Liver (tissue), 9 donors: ENCODE measurements around the gene GHR. TPM values are rescaled to one million over a fixed set of nuclear protein-coding genes. Genes with fewer than 3 reads are reported as not detected.

Experiments used
- DNase-seq: peaks from one replicate; pipeline ENCODE4 v3.0.0-alpha.2; 2017; ENCODE audit warnings: low spot score
- H3K27ac ChIP-seq, 2 donors: one replicate each; pipeline ENCODE4 v1.7.0; 2013; ENCODE audit warnings: inconsistent platforms in 2 of 2, low read length in 2 of 2, control low read depth in 1 of 2, low read depth in 1 of 2, mild to moderate bottlenecking in 1 of 2
- H3K27me3 ChIP-seq, 4 donors: one replicate each; pipeline versions ENCODE4 v1.6.1 to v1.7.0; 2013; ENCODE audit warnings: low read length in 3 of 4, inconsistent platforms in 1 of 4, mild to moderate bottlenecking in 1 of 4, moderate library complexity in 1 of 4; ENCODE audit not compliant: control insufficient read depth in 4 of 4, insufficient read depth in 4 of 4
- H3K36me3 ChIP-seq, 4 donors: one replicate each; pipeline versions ENCODE4 v1.6.1 to v1.7.0; 2013; ENCODE audit warnings: low read length in 3 of 4, mild to moderate bottlenecking in 3 of 4, low read depth in 1 of 4, moderate library complexity in 1 of 4; ENCODE audit not compliant: control insufficient read depth in 4 of 4, insufficient read depth in 3 of 4
- H3K4me1 ChIP-seq, 4 donors: one replicate each; pipeline versions ENCODE4 v1.6.1 to v1.7.0; 2013; ENCODE audit warnings: low read length in 3 of 4, mild to moderate bottlenecking in 3 of 4, moderate library complexity in 1 of 4; ENCODE audit not compliant: control insufficient read depth in 4 of 4, insufficient read depth in 4 of 4
- H3K4me3 ChIP-seq, 3 donors: one replicate each; pipeline versions ENCODE4 v1.6.1 to v1.7.0; 2013; ENCODE audit warnings: low read length in 3 of 3, control low read depth in 1 of 3, low read depth in 1 of 3, mild to moderate bottlenecking in 1 of 3
- H3K9ac ChIP-seq, 2 donors: one replicate each; pipeline ENCODE4 v1.7.0; 2013; ENCODE audit warnings: low read length in 2 of 2, mild to moderate bottlenecking in 2 of 2, moderate library complexity in 2 of 2, control low read depth in 1 of 2, low read depth in 1 of 2
- H3K9me3 ChIP-seq, 4 donors: one replicate each; pipeline versions ENCODE4 v1.6.1 to v1.7.0; 2013; ENCODE audit warnings: low read length in 3 of 4; ENCODE audit not compliant: control insufficient read depth in 4 of 4
- FOXA1 ChIP-seq: IDR thresholded peaks from 2 replicates; pipeline ENCODE4 v1.6.1; 2016; ENCODE audit warnings: antibody characterized with exemption
- FOXA2 ChIP-seq: IDR thresholded peaks from 2 replicates; pipeline ENCODE4 v1.6.1; 2016; ENCODE audit warnings: antibody characterized with exemption
- GABPA ChIP-seq, 2 donors: IDR thresholded peaks in 1 of 2; conservative IDR thresholded peaks in 1 of 2; 2 replicates each; pipeline ENCODE4 v1.6.1; 2016; ENCODE audit warnings: antibody characterized with exemption in 2 of 2, mild to moderate bottlenecking in 1 of 2, moderate library complexity in 1 of 2
- HNF4A ChIP-seq, 2 donors: conservative IDR thresholded peaks; 2 replicates each; pipeline ENCODE4 v1.6.1; 2016; ENCODE audit warnings: antibody characterized with exemption in 2 of 2, mild to moderate bottlenecking in 2 of 2
- JUND ChIP-seq, 2 donors: IDR thresholded peaks; 2 replicates each; pipeline ENCODE4 v1.6.1; 2016; ENCODE audit warnings: antibody characterized with exemption in 2 of 2
- NR2F2 ChIP-seq: IDR thresholded peaks from 2 replicates; pipeline ENCODE4 v1.6.1; 2016; ENCODE audit warnings: antibody characterized with exemption
- REST ChIP-seq: IDR thresholded peaks from 2 replicates; pipeline ENCODE4 v1.6.1; 2016; ENCODE audit warnings: antibody characterized with exemption, mild to moderate bottlenecking
- RXRA ChIP-seq, 2 donors: IDR thresholded peaks; 2 replicates each; pipeline ENCODE4 v1.6.1; 2017 to 2018; ENCODE audit warnings: antibody characterized with exemption in 2 of 2, mild to moderate bottlenecking in 1 of 2
- WGBS: extraction: QIAGEN DNeasy Blood & Tissue Kit; methylation state at CpG from one replicate; pipeline ENCODE4 v1.1.7; 2013; 5-methylcytosine and 5-hydroxymethylcytosine counted together
- polyA plus RNA-seq, 2 donors: library from polyadenylated mRNA; stranded (reverse) in 1 of 2; unstranded in 1 of 2; fragments of 200-250 nt in 1 of 2; fragments of >200 nt in 1 of 2; fragmentation: Nextera tagmentation in 1 of 2; extraction: Ambion mirVana in 1 of 2; gene quantifications; one replicate each; pipeline versions ENCODE4 v1.2.1 to v1.2.3, GENCODE V29; 2013 to 2015
- total RNA-seq, 2 donors: library from RNA; depleted of rRNA; stranded (reverse); fragments of >200 nt; gene quantifications; one replicate each; pipeline ENCODE4 v1.2.3, GENCODE V29; 2014
- TF ChIP-seq, protein P1 (sequence below): IDR thresholded peaks from 2 replicates; pipeline ENCODE4 v1.6.1; 2016; ENCODE audit warnings: antibody characterized with exemption
- donor health status: healthy.
- donor health status: healthy.
- donor health status: healthy.
- donor health status: healthy.
- donor health status: healthy.

GHR gene
- total and polyA plus RNA-seq, 4 donors = 6.6 to 104 (median 20.9) TPM

DNA sequence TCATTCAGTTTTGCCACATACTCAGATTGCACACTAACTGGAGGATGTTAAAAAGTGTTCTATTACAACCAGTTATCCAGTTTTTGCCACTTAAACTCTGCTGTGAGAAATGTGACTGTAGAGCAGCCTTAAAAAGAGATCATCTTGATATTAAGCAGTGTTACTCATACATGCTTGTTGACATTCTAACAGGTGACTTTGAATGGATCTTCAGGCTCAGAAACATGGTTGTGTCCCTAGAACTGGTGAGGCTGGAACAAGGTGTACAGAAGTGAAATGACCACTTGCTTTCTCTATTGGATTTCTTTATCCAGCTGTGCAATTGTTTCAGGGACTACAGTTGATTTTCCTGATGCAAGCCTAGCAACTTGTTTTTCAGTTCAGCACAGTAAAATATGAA is 167.3 kb downstream of the GHR start:
- Histone ChIP-seq H3K4me3 (no peak overlapping the region), H3K9ac (no peak overlapping the region), H3K9me3 (no peaks in the 10 kb centered on the region), H3K4me1 (peaks cover 5 to 50% (median 38%) of the 10 kb centered on the region in 4 donors), H3K27me3 (no peaks in the 10 kb centered on the region), H3K27ac (no peak overlapping the region), H3K36me3 (peaks cover 0 to 9% (median 0%) of the 10 kb centered on the region in 4 donors)
- no peak for DNase-seq
- TF ChIP-seq FOXA2 = peak; percentile 48
- no peak for TF ChIP-seq HNF4A (conservative IDR thresholded peaks at IDR 0.05)
- no peak for TF ChIP-seq GABPA (IDR thresholded peaks at IDR 0.05 in 1 of 2, conservative IDR thresholded peaks at IDR 0.05 in 1 of 2)
- no peak for TF ChIP-seq NR2F2

GRCh38 chr5:42591015-42591414 is 167.8 kb downstream of the GHR start:
- H3K36me3 ChIP-seq = peaks cover 0 to 9% (median 0%) of the 10 kb centered on the region in 4 donors
- H3K4me3 ChIP-seq = no peak overlapping the region
- TF ChIP-seq FOXA1 = no peak
- TF ChIP-seq JUND (IDR thresholded peaks at IDR 0.05) = no peak
- peak in 1 of 2 donors; percentile 26 for TF ChIP-seq RXRA (IDR thresholded peaks at IDR 0.05)
- TF ChIP-seq NR2F2 = peak; percentile 79
- H3K4me1 ChIP-seq = peaks cover 5 to 51% (median 37%) of the 10 kb centered on the region in 4 donors
- H3K27ac ChIP-seq = no peak overlapping the region
- no peak for DNase-seq
- H3K27me3 ChIP-seq = no peaks in the 10 kb centered on the region
- H3K9me3 ChIP-seq = no peaks in the 10 kb centered on the region
- H3K9ac ChIP-seq = no peak overlapping the region
- WGBS = 22% methylated on average over 7 of the region's 7 CpGs

DNA sequence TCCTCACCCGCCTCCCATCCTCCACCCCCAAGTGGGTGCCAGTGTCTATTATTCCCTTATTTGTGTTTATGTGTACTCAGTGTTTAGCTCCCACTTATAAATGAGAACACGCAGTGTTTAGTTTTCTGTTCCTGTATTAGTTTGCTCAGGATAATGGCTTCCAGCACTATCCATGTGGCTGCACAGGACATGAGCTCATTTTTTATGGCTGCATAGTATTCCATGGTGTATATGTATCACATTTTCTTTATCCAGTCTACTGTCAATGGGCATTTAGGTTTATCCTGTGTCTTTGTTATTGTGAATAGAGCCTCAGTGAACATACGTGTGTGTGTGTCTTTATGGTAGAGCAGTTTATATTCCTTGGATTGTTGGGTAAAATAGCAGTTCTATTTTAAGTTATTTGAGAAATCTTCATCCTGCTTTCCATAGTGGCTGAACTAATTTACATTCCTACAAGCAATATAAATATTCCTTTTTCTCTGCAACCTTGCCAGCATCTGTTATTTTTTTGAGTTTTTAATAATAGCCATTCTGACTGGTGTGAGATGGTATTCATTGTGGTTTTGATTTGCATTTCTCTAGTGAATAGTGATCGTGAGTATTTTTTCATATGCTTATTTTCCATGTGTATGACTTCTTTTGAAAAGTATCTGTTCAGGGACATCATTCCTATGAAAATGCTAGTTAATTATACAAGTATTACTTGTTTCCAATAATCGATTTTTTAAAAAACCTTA is 169.3 kb downstream of the GHR start:
- Histone ChIP-seq H3K36me3 (peaks cover 0 to 9% (median 0%) of the 10 kb centered on the region in 4 donors), H3K4me3 (no peak overlapping the region), H3K27me3 (no peaks in the 10 kb centered on the region), H3K9ac (no peak overlapping the region), H3K9me3 (no peaks in the 10 kb centered on the region), H3K4me1 (peaks cover 5 to 50% (median 32%) of the 10 kb centered on the region in 4 donors), H3K27ac (no peak overlapping the region)
- no peak for DNase-seq
- WGBS = 90% methylated on average over 5 of the region's 5 CpGs
- TF ChIP-seq NR2F2 (no peak), REST (no peak), JUND (IDR thresholded peaks at IDR 0.05) (no peak), HNF4A (conservative IDR thresholded peaks at IDR 0.05) (no peak)
- TF ChIP-seq, protein P1, sequence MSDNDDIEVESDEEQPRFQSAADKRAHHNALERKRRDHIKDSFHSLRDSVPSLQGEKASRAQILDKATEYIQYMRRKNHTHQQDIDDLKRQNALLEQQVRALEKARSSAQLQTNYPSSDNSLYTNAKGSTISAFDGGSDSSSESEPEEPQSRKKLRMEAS = no peak
